NB4 (cell line): Measurements from ENCODE around the gene SCN9A.

ENCODE experiments used
- MYC ChIP-seq: IDR thresholded peaks from 2 replicates; pipeline ENCODE4 v1.6.1; 2011; ENCODE audit warnings: low read depth, low read length
- POLR2A ChIP-seq: IDR thresholded peaks from 2 replicates; pipeline ENCODE4 v1.6.1; 2011; ENCODE audit warnings: mild to moderate bottlenecking; ENCODE audit not compliant: insufficient read length; ENCODE audit errors: extremely low read depth
- TF ChIP-seq, protein P1 (sequence below): IDR thresholded peaks from one replicate; pipeline ENCODE4 v1.5.1; 2012; ENCODE audit warnings: low read depth, low read length
- TF ChIP-seq, protein P2 (sequence below): IDR thresholded peaks from 2 replicates; pipeline ENCODE4 v1.6.1; 2011; ENCODE audit warnings: low read depth, low read length

DNA sequence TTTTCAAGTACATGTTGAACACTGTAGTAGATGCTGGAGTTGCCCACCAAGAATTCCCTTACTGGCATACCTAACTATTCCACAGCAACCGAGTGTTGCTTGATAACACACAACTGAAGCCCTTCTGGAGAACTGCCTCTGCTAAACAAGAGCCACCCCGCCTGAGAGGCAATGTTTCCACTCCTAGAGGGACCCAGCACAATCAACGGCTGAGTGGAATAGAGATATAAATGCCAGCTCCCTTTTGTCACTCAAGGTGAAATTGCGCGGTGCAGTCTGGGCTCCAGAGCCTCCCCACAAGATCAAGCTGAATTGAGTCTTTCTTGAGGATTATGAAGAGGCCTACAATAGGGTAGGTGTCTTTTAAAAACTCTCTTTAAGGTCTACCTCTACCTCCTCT is 49.1 kb upstream of the SCN9A start:
- TF ChIP-seq, protein P1, sequence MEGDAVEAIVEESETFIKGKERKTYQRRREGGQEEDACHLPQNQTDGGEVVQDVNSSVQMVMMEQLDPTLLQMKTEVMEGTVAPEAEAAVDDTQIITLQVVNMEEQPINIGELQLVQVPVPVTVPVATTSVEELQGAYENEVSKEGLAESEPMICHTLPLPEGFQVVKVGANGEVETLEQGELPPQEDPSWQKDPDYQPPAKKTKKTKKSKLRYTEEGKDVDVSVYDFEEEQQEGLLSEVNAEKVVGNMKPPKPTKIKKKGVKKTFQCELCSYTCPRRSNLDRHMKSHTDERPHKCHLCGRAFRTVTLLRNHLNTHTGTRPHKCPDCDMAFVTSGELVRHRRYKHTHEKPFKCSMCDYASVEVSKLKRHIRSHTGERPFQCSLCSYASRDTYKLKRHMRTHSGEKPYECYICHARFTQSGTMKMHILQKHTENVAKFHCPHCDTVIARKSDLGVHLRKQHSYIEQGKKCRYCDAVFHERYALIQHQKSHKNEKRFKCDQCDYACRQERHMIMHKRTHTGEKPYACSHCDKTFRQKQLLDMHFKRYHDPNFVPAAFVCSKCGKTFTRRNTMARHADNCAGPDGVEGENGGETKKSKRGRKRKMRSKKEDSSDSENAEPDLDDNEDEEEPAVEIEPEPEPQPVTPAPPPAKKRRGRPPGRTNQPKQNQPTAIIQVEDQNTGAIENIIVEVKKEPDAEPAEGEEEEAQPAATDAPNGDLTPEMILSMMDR: no peak
- TF ChIP-seq POLR2A: no peak
- TF ChIP-seq MYC: no peak
- TF ChIP-seq, protein P2, sequence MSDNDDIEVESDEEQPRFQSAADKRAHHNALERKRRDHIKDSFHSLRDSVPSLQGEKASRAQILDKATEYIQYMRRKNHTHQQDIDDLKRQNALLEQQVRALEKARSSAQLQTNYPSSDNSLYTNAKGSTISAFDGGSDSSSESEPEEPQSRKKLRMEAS: no peak
